Stimulated activated CD4-positive, alpha-beta T cell treated with anti-CD3 and anti-CD28 coated beads, Interleukin-15, amount 100 ng/mL, for 1 hour (primary cell): ENCODE data around the gene FAM131A.

ENCODE experiments used
- DNase-seq, 2 donors: peaks; one replicate each; pipeline ENCODE4 v3.0.0-alpha.2; 2020; ENCODE audit warnings: low read depth in 1 of 2, low spot score in 1 of 2

FAM131A gene, protein sequence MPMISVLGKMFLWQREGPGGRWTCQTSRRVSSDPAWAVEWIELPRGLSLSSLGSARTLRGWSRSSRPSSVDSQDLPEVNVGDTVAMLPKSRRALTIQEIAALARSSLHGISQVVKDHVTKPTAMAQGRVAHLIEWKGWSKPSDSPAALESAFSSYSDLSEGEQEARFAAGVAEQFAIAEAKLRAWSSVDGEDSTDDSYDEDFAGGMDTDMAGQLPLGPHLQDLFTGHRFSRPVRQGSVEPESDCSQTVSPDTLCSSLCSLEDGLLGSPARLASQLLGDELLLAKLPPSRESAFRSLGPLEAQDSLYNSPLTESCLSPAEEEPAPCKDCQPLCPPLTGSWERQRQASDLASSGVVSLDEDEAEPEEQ

DNA sequence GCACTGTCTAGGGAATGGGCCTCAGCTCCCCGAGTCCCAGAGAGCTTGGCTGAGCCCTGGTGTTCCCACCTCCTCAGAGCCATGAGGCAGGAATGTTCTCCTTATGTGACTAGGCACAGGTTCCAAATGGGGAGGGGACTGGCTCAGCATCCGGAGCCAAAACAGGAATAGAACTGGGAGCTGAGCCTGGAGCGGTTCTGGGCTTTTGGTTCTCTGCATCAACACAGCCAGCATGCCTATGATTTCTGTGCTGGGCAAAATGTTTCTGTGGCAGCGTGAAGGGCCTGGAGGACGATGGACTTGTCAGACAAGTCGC, at the start of gene FAM131A:
TSS of gene FAM131A (plus strand) at position 202 of the 316 bp plus-strand sequence. CDS start at position 233, 31 bp downstream.
- no peak for DNase-seq

DNA sequence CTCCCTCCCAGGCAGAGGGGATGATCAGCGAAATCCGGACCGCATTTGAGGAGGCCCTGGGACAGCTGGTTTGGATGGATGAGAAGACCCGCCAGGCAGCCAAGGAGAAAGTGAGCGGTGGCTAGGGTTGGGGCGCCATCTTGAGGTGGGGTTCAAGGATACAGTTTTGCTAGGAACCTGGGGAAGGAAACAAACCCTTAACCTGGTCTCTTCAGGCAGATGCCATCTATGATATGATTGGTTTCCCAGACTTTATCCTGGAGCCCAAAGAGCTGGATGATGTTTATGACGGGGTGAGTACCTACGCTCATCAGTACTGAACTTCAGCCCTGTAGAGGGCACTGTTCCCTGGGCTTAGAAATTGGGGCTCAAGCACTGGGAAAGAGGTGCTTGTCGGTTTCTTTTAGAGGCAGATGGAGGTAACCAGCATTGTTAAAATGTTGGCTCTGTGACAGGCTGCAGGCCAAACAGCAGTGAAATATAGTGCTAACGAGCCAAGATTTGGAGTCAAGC, 47.9 kb upstream of the FAM131A start:
- peak; percentile 18 to 55 for DNase-seq

DNA sequence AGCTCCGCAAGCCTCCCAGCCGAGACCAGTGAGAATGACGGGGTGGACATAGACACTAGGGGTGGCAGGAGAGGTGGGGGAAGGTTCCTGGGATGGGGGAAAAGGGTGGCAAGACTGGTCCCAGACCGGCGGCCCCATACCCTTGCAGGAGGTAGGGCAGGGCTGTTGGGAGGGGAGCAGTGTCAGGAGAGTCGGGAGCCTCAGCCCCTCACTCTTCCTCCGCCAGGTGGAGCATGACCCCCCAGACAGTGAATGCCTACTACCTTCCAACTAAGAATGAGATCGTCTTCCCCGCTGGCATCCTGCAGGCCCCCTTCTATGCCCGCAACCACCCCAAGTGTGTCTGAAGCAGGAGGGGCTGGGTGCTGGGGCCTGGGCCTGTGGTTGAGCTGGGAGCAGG, 47.1 kb upstream of the FAM131A start:
- no peak for DNase-seq

DNA sequence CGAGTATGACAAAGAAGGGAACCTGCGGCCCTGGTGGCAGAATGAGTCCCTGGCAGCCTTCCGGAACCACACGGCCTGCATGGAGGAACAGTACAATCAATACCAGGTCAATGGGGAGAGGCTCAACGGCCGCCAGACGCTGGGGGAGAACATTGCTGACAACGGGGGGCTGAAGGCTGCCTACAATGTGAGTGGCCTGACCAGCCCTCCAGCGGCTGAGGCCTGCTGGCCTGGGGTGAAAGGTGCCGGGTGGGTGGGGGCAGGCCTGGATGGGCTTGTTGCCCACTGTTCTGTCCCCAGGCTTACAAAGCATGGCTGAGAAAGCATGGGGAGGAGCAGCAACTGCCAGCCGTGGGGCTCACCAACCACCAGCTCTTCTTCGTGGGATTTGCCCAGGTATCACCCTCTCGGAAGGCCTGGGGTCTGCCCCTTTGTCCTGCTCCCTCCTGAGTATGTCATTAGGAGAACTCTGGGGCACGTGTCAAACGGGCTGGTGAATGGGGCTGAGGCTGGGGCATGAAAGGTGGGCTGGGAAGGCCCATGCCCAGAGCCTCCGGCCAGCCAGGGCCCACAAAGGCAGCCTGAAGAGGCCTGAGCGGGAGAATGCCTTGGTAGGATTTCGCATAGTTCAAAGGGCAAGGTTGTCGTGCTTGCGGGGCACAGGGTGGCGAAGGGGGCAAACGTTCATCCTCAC, 46.2 kb upstream of the FAM131A start:
- DNase-seq = no peak

DNA sequence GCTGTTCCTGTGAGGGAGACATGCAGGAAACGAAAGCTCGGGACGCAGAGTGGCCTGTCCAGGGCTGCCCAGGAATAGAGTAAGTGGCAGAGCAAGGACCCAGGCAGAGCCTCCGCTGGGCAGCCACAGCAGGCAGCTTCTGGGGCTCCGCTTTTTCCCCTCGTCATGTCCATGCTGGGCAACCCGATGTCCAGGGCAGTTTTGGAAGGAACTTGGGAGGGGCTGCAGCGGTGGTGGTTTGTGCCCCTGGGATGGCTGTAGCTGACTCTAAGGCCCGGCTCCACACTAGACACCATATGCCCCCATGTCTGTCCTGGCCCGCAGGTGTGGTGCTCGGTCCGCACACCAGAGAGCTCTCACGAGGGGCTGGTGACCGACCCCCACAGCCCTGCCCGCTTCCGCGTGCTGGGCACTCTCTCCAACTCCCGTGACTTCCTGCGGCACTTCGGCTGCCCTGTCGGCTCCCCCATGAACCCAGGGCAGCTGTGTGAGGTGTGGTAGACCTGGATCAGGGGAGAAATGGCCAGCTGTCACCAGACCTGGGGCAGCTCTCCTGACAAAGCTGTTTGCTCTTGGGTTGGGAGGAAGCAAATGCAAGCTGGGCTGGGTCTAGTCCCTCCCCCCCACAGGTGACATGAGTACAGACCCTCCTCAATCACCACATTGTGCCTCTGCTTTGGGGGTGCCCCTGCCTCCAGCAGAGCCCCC, 45.5 kb upstream of the FAM131A start:
- DNase-seq = no peak

GRCh38 chr3:184295771-184296170, 41.6 kb upstream of the FAM131A start:
- DNase-seq = no peak

- DNase-seq = no peak
Measured at GRCh38 chr3:184296616-184297015, 40.8 kb upstream of the FAM131A start.

DNA sequence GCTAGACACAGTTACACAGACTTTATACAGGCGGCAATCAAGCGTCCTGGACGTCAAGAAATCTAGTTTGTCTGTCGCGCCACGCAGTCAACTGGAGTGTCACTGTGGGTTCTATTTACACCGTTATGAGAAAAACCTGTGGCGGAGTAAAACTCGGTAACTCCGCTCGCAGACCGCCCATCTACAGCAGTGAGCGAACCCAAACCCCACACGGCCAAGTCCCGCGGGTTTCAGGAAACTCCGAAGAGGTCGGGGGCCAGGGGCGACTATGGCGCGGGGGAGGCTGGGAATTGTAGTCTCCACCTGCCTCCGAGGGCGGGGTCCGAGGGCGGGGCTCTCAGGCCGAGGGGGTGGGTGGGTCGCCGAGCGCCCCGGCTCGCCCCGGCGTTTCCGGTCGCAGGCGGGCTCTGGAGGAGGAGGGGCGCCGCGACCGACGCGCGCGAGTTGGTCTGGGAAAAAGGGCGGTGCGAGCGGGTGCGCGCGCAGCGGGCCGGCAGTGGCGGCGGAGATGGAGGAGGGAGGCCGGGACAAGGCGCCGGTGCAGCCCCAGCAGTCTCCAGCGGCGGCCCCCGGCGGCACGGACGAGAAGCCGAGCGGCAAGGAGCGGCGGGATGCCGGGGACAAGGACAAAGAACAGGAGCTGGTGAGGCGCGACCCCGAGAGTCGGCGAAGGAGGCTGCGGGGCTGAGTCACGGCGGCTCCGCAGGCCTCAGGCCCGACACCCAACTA, 38.5 kb upstream of the FAM131A start, which contains the start of gene PSMD2:
TSS of gene PSMD2 (plus strand) at position 483 of the 729 bp plus-strand sequence. CDS start at position 509, 26 bp downstream.
- peak; percentile 97 to 98 for DNase-seq

GRCh38 chr3:184299488-184300377, 37.7 kb upstream of the FAM131A start:
- DNase-seq = no peak

DNA sequence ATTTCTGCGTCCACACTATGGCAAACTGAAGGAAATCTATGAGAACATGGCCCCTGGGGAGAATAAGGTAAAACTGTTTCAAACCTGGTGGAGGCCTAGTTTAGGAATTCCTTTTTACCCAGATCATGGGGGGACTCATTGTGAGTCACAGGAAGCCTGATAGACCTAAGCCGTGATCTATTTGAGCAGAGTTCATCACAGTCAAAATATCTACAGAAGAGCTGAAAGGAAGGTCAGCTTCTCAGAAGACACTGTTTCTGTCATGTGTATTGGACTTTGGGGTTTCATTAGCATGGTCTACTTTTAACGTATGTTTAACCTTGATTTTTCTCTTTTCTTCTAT, 37.1 kb upstream of the FAM131A start:
- DNase-seq = no peak

DNA sequence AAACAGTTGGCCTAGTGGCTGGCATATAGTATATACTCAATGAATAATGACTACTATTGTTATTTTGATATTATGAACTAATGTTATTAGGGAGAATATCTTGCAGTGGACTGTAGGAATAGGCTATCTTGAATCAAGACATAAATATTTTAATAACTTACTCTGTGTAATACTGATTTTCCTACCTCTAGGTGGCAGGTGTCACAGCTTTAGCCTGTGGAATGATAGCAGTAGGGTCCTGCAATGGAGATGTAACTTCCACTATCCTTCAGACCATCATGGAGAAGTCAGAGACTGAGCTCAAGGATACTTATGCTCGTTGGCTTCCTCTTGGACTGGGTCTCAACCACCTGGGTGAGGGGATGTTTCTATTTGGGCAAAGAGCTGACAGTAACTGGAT, 31.8 kb upstream of the FAM131A start:
- no peak for DNase-seq

GRCh38 chr3:184306341-184306972, 30.9 kb upstream of the FAM131A start:
- DNase-seq = no peak

- no peak for DNase-seq
Measured at GRCh38 chr3:184307915-184308314, 29.5 kb upstream of the FAM131A start.

DNA sequence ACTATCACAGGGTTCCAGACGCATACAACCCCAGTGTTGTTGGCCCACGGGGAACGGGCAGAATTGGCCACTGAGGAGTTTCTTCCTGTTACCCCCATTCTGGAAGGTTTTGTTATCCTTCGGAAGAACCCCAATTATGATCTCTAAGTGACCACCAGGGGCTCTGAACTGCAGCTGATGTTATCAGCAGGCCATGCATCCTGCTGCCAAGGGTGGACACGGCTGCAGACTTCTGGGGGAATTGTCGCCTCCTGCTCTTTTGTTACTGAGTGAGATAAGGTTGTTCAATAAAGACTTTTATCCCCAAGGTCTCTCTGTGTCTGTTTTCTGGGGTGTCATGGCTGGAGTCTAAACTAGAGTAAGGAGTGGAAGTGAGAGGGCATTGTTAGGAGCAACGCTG, 28.7 kb upstream of the FAM131A start:
- no peak for DNase-seq

- DNase-seq = no peak
Measured at GRCh38 chr3:184311633-184312032, 25.8 kb upstream of the FAM131A start.

GRCh38 chr3:184314363-184314699, 23.1 kb upstream of the FAM131A start, which contains the start of gene EIF4G1:
TSS of gene EIF4G1 (plus strand) at chr3:184314606. CDS start at chr3:184315797, 1,191 bp downstream.
- DNase-seq = peak; percentile 83 to 90

GRCh38 chr3:184314700-184315542, 22.5 kb upstream of the FAM131A start:
- peak; percentile 36 to 53 for DNase-seq

GRCh38 chr3:184315543-184315867, 21.9 kb upstream of the FAM131A start:
- DNase-seq = no peak
